ENCODE measurements around the gene SND1. TPM values are rescaled to one million over a fixed set of nuclear protein-coding genes. Genes with fewer than 3 reads are reported as not detected.

SND1 gene
- total and polyA plus RNA-seq, 10 of the 15 experiments (the other 5 are each of a cell fraction or from before 2014, with no cell fraction given), result 52.4 to 270 (median 146) TPM

DNA sequence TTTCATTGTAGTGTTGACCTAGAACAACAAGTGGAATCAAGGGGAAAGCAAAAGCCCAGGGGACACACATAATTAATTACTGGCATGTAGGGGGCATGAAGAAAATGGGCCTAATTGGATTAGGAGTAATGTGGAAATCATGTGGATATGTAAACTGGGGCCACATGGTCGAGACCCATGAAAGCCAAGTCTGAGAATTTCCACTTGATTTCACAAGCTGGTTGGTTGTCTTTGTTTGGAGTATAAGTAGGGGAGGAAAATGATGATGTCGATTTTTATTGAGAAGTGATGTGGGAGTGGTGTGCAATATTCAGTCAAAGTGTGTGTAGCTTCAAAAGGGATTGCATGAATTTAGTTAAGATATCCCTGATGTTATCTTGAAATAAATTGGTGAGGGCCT, 247.4 kb downstream of the SND1 start:
- Histone ChIP-seq H4K20me1 (ENCODE audit: control insufficient read depth, insufficient read depth) (no peaks in the 10 kb centered on the region; the same call in 1 of the 2 replicates), H3K79me2 (ENCODE audit: control insufficient read depth, insufficient read depth, low read length) (peaks cover 19% of the 10 kb centered on the region), H3K27me3 (replicated peaks in 1 of 2; ENCODE audit: control insufficient read depth in 2 of 2, insufficient read depth in 2 of 2, low read length in 1 of 2) (no peaks in the 10 kb centered on the region), H3K4me2 (ENCODE audit: control insufficient read depth, insufficient read depth) (no peak overlapping the region), H3K9me3 (replicated peaks; ENCODE audit: control insufficient read depth, insufficient read depth, low read length) (no peaks in the 10 kb centered on the region), H2AFZ (ENCODE audit: control insufficient read depth, low read depth, low read length) (no peak overlapping the region), H3K27ac (ENCODE audit: control insufficient read depth, insufficient read depth) (no peak overlapping the region), H3K4me1 (ENCODE audit: control insufficient read depth, insufficient read depth, low read length) (peaks cover 55% of the 10 kb centered on the region), H3K4me3 (no peak overlapping the region), H3K9ac (ENCODE audit: control insufficient read depth, insufficient read depth, low read length) (no peak overlapping the region), H3K36me3 (ENCODE audit: control insufficient read depth in 2 of 2, insufficient read depth in 2 of 2, low read length in 1 of 2) (peaks cover 7 to 13% of the 10 kb centered on the region in 2 experiments)
- no TSS peak for BruUV-seq (replicated peaks)
- ChIA-PET POLR2A (no interaction called here), SMC1A (ENCODE audit: uncharacterized antibody, unreplicated experiment) (interaction anchor here (0.6 to 4.4 kb wide), 8 partner anchors 12 to 781 kb away, joined by 3 to 19 read pairs (median 3); no protein-coding TSS in a partner anchor), RAD21 (ENCODE audit: unreplicated experiment) (interaction anchor here (1.2 kb wide), 1 partner anchor 25 kb away, joined by 3 read pairs; no protein-coding TSS in a partner anchor), CTCF (interaction anchor here (1.3 kb wide), 1 partner anchor 12 kb away, joined by 3 read pairs; no protein-coding TSS in a partner anchor)
- in situ Hi-C loops (cut with MboI) (no loop called here), intact Hi-C loops (cut with micrococcal nuclease; ENCODE audit: unreplicated experiment) (no loop called here)
- 94% methylated on average over 2 of the region's 2 CpGs for WGBS (ENCODE audit: insufficient coverage, insufficient replicate concordance, low lambda C conversion rate, missing lambda C conversion rate)
- TF ChIP-seq SUZ12 (IDR thresholded peaks at IDR 0.05; ENCODE audit: unreplicated experiment) (no peak), BACH1 (IDR thresholded peaks at IDR 0.05; ENCODE audit: borderline replicate concordance) (no peak), SMAD5 (IDR thresholded peaks at IDR 0.05; ENCODE audit: low read depth) (no peak), NFYA (IDR thresholded peaks at IDR 0.05; ENCODE audit: borderline replicate concordance, low read depth, low read length) (no peak), KAT2A (conservative IDR thresholded peaks at IDR 0.05; ENCODE audit: control insufficient read depth, low read depth, low read length) (no peak), CHD1 (IDR thresholded peaks at IDR 0.05; ENCODE audit: low read depth, low read length) (no peak), NFXL1 (IDR thresholded peaks at IDR 0.05; ENCODE audit: borderline replicate concordance) (no peak), MXI1 (IDR thresholded peaks at IDR 0.05; ENCODE audit: low read depth, low read length) (no peak), MTA3 (IDR thresholded peaks at IDR 0.05; ENCODE audit: borderline replicate concordance, low read length) (no peak), GABPA (IDR thresholded peaks at IDR 0.05; ENCODE audit: low read depth) (no peak), HCFC1 (IDR thresholded peaks at IDR 0.05; ENCODE audit: low read length) (no peak), CREB1 (IDR thresholded peaks at IDR 0.05; ENCODE audit: low read depth) (no peak), NR2C1 (IDR thresholded peaks at IDR 0.05) (no peak), TCF12 (IDR thresholded peaks at IDR 0.05; ENCODE audit: low read depth, low read length) (no peak), SMC3 (IDR thresholded peaks at IDR 0.05; ENCODE audit: borderline replicate concordance, low read length) (no peak), STAT3 (IDR thresholded peaks at IDR 0.05; ENCODE audit: low read depth, low read length) (no peak), IKZF1 (conservative IDR thresholded peaks at IDR 0.05) (no peak), IKZF2 (IDR thresholded peaks at IDR 0.05) (no peak)
- TF ChIP-seq, protein P1, sequence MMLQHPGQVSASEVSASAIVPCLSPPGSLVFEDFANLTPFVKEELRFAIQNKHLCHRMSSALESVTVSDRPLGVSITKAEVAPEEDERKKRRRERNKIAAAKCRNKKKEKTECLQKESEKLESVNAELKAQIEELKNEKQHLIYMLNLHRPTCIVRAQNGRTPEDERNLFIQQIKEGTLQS (IDR thresholded peaks at IDR 0.05; ENCODE audit: borderline replicate concordance, extremely low read depth, low read depth, low read length), result no peak
- FAIRE-seq (no peak), ATAC-seq (no peak), DNase-seq (ENCODE audit: low read depth, low spot score) (no peak)

Measured in GM12878 (cell line).